ENCODE measurements around the gene TMEM116.
"Not testable (repeated sequence)": the region's sequence is repeated elsewhere in the genome, so short reads cannot be mapped to it uniquely, and the experiment has no call there.

DNA sequence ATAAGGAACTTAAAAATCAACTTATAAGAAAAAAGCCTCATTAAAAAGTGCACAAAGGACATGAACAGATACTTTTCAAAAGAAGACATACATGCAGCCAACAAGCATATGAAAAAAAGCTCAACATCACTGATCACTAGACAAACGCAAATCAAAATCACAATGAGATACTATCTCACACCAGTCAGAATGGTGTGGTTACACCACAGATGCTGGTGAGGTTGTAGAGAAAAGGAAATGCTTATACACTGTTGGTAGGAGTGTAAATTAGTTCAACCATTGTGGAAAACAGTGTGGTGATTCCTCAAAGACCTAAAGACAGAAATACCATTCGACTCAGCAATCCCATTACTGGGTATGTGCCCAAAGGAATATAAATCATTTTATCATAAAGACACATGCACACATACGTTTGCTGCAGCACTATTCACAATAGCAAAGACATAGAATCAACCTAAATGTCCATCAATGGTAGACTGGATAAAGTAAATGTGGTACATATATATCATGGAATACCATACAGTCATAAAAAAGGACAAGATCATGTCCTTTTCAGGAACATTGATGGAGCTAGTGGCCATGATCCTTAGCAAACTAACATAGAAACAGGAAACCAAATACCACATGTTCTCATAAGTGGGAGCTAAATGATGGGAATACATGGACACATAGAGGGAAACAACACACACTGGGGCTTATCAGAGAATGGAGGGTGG lies 61.8 kb downstream of the TMEM116 start:
- TF ChIP-seq, protein P1, sequence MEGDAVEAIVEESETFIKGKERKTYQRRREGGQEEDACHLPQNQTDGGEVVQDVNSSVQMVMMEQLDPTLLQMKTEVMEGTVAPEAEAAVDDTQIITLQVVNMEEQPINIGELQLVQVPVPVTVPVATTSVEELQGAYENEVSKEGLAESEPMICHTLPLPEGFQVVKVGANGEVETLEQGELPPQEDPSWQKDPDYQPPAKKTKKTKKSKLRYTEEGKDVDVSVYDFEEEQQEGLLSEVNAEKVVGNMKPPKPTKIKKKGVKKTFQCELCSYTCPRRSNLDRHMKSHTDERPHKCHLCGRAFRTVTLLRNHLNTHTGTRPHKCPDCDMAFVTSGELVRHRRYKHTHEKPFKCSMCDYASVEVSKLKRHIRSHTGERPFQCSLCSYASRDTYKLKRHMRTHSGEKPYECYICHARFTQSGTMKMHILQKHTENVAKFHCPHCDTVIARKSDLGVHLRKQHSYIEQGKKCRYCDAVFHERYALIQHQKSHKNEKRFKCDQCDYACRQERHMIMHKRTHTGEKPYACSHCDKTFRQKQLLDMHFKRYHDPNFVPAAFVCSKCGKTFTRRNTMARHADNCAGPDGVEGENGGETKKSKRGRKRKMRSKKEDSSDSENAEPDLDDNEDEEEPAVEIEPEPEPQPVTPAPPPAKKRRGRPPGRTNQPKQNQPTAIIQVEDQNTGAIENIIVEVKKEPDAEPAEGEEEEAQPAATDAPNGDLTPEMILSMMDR (IDR thresholded peaks at IDR 0.05) = not testable (repeated sequence)
- not testable (repeated sequence) for TF ChIP-seq POLR2A (IDR thresholded peaks at IDR 0.05)

Data from sigmoid colon (tissue), 3 donors.